Psoas muscle (tissue), 8 donors: ENCODE results near the gene ZNF330. TPM values are rescaled to one million over a fixed set of nuclear protein-coding genes. Genes with fewer than 3 reads are reported as not detected.

ENCODE experiments used
- ATAC-seq, 4 donors: fragments of 200-7000 bp; cut with Tn5 transposase; one replicate each; pipeline ENCODE4 v1.9.1; 2020; ENCODE audit warnings: moderate library complexity in 3 of 4, mild to moderate bottlenecking in 2 of 4
- DNase-seq, 2 donors: peaks; one replicate each; pipeline ENCODE4 v3.0.0-alpha.2; 2020
- H3K27ac ChIP-seq: fragments of 200-600 bp; one replicate; pipeline ENCODE4 v1.8.0; 2022
- H3K27me3 ChIP-seq, 3 donors: fragments of 200-600 bp in 1 of 3; one replicate each; pipeline versions ENCODE4 v1.6.1 to v1.8.0; 2013 to 2022; ENCODE audit warnings: low read length in 2 of 3, mild to moderate bottlenecking in 2 of 3, moderate library complexity in 1 of 3; ENCODE audit not compliant: insufficient read depth in 3 of 3
- H3K36me3 ChIP-seq, 2 donors: fragments of 200-600 bp in 1 of 2; one replicate each; pipeline versions ENCODE4 v1.6.1 to v1.8.0; 2013 to 2022; ENCODE audit warnings: low read depth in 1 of 2, mild to moderate bottlenecking in 1 of 2, moderate library complexity in 1 of 2; ENCODE audit not compliant: insufficient read depth in 1 of 2
- H3K4me1 ChIP-seq: fragments of 200-600 bp; one replicate; pipeline ENCODE4 v1.8.0; 2022
- H3K4me3 ChIP-seq: fragments of 200-600 bp; one replicate; pipeline ENCODE4 v1.8.0; 2022; ENCODE audit warnings: mild to moderate bottlenecking
- H3K9me3 ChIP-seq: fragments of 200-600 bp; one replicate; pipeline ENCODE4 v1.8.0; 2022
- CTCF ChIP-seq: fragments of 200-600 bp; IDR thresholded peaks from one replicate; pipeline ENCODE4 v1.8.0; 2022; ENCODE audit warnings: antibody characterized with exemption
- WGBS, 3 donors: extraction: QIAGEN DNeasy Blood & Tissue Kit; methylation state at CpG; one replicate each; pipeline versions ENCODE4 v1.1.6 to v1.1.7; 2013; 5-methylcytosine and 5-hydroxymethylcytosine counted together
- intact Hi-C, 2 donors: fragments of 100-400 bp; cut with DNase I; formaldehyde crosslinking; loops; one replicate each; pipeline versions ENCODE4 v1.11.0 to v1.14.2; 2022
- polyA plus RNA-seq, 3 donors: library from polyadenylated mRNA; stranded (reverse); fragments of 200-250 nt; gene quantifications; one replicate each; pipeline ENCODE4 v1.2.3, GENCODE V29; 2013
- total RNA-seq, 4 donors: library from RNA; stranded (reverse); fragmentation: NEBNext Ultra II Directional in 2 of 4; extraction: Animal tissue kit (Norgen Biotek cat#: 25700) in 2 of 4; gene quantifications; one replicate each; pipeline versions ENCODE4 v1.2.1 to v1.2.4, GENCODE V29; 2021 to 2023
- donor health status: healthy with polysubstance abuse.
- donor health status: DM: no; HTN: no; CAD: no; lungs with moderate emphysema.
- donor health status: Bipolar disorder and iron deficiency.
- donor health status: healthy.
- donor health status: DM: yes; HTN: yes; CAD: no.
- donor health status: DM: no; HTN: no; CAD: no.
- donor health status: DM: no; HTN: no; CAD: no.
- donor health status: DM: yes; HTN: yes; CAD: no.

Gene ZNF330
- total and polyA plus RNA-seq, 7 donors = 30.1 to 65.0 (median 44.4) TPM

GRCh38 chr4:141196227-141196933 lies 24.3 kb upstream of the ZNF330 start:
- no peaks in the 10 kb centered on the region for H3K27me3 ChIP-seq
- WGBS, 3 donors = 40 to 59% (median 47%) methylated on average over 1 of the region's 1 CpG
- H3K27ac ChIP-seq = no peak overlapping the region
- intact Hi-C loops = no loop called here
- ATAC-seq (peak in 1 of 4 donors; percentile 50), DNase-seq (no peak)
- no peak for TF ChIP-seq CTCF
- peaks cover 34% of the 10 kb centered on the region for H3K4me1 ChIP-seq
- no peaks in the 10 kb centered on the region for H3K36me3 ChIP-seq
- H3K4me3 ChIP-seq = no peak overlapping the region
- no peaks in the 10 kb centered on the region for H3K9me3 ChIP-seq

GRCh38 chr4:141207961-141208360 lies 12.7 kb upstream of the ZNF330 start:
- intact Hi-C loops = no loop called here
- Histone ChIP-seq H3K27me3 (no peaks in the 10 kb centered on the region), H3K4me3 (no peak overlapping the region), H3K9me3 (no peaks in the 10 kb centered on the region), H3K27ac (no peak overlapping the region), H3K4me1 (no peaks in the 10 kb centered on the region), H3K36me3 (no peaks in the 10 kb centered on the region)
- no peak for TF ChIP-seq CTCF
- DNase-seq = no peak
- 70 to 78% (median 77%) methylated on average over 5 of the region's 5 CpGs for WGBS, 3 donors
- ATAC-seq = no peak

GRCh38 chr4:141210168-141210567 lies 10.5 kb upstream of the ZNF330 start:
- Histone ChIP-seq H3K9me3 (no peaks in the 10 kb centered on the region), H3K27me3 (no peaks in the 10 kb centered on the region), H3K36me3 (no peaks in the 10 kb centered on the region), H3K27ac (no peak overlapping the region), H3K4me3 (no peak overlapping the region), H3K4me1 (no peaks in the 10 kb centered on the region)
- 64 to 80% (median 67%) methylated on average over 3 of the region's 3 CpGs for WGBS, 3 donors
- no peak for ATAC-seq
- TF ChIP-seq CTCF = no peak
- intact Hi-C loops = no loop called here
- DNase-seq = no peak

- intact Hi-C loops = no loop called here
- Histone ChIP-seq H3K4me1 (no peaks in the 10 kb centered on the region), H3K36me3 (no peaks in the 10 kb centered on the region), H3K9me3 (no peaks in the 10 kb centered on the region), H3K27ac (no peak overlapping the region), H3K27me3 (no peaks in the 10 kb centered on the region), H3K4me3 (no peak overlapping the region)
- DNase-seq = no peak
- no peak for ATAC-seq
- WGBS, 3 donors = 89 to 92% (median 90%) methylated on average over 24 to 26 of the region's 26 CpGs
- no peak for TF ChIP-seq CTCF
These were observed 7.1 kb upstream of the ZNF330 start for GRCh38 chr4:141213550-141213991.

GRCh38 chr4:141215030-141215429 lies 5.7 kb upstream of the ZNF330 start:
- no peak for TF ChIP-seq CTCF

More at GRCh38 chr4:141215030-141215429, 5.7 kb upstream of the ZNF330 start:
- ATAC-seq (no peak), DNase-seq (no peak)
- Histone ChIP-seq H3K4me3 (no peak overlapping the region), H3K36me3 (no peaks in the 10 kb centered on the region), H3K9me3 (no peaks in the 10 kb centered on the region), H3K27ac (no peak overlapping the region), H3K4me1 (no peaks in the 10 kb centered on the region), H3K27me3 (no peaks in the 10 kb centered on the region)
- intact Hi-C loops = no loop called here
